CD14-positive monocyte (primary cell): ENCODE data around the gene DENND4A. TPM values are rescaled to one million over a fixed set of nuclear protein-coding genes. Genes with fewer than 3 reads are reported as not detected.
"Not testable (repeated sequence)": the region's sequence is repeated elsewhere in the genome, so short reads cannot be mapped to it uniquely, and the experiment has no call there.

Source experiments
- DNase-seq, 3 donors: peaks; one replicate each; pipeline ENCODE4 v3.0.0-alpha.2; 2011 to 2022
- H2AFZ ChIP-seq: 2 replicates; pipeline ENCODE4 v1.6.0; 2012; ENCODE audit warnings: mild to moderate bottlenecking, low read depth, low read length, inconsistent platforms; ENCODE audit not compliant: insufficient read depth, poor library complexity, severe bottlenecking
- H3K27ac ChIP-seq, 2 donors: 1 replicate in 1 of 2; 2 replicates in 1 of 2; pipeline ENCODE4 v1.5.1; 2012 to 2013; ENCODE audit warnings: low read length in 2 of 2, control low read depth in 1 of 2, inconsistent platforms in 1 of 2, low read depth in 1 of 2, mild to moderate bottlenecking in 1 of 2
- H3K27me3 ChIP-seq, 2 donors: one replicate each; pipeline versions ENCODE4 v1.6.0 to v1.6.1; 2011 to 2013; ENCODE audit warnings: low read length in 2 of 2; ENCODE audit not compliant: control insufficient read depth in 2 of 2, insufficient read depth in 2 of 2
- H3K36me3 ChIP-seq, 2 donors: replicated peaks in 1 of 2; 1 replicate in 1 of 2; 2 replicates in 1 of 2; pipeline versions ENCODE4 v1.5.1 to v1.6.1; 2012 to 2013; ENCODE audit warnings: low read length in 2 of 2, control low read depth in 1 of 2, inconsistent platforms in 1 of 2, mild to moderate bottlenecking in 1 of 2; ENCODE audit not compliant: insufficient read depth in 2 of 2, control insufficient read depth in 1 of 2
- H3K4me1 ChIP-seq, 2 donors: 1 replicate in 1 of 2; 2 replicates in 1 of 2; pipeline versions ENCODE4 v1.5.1 to v1.6.1; 2012 to 2013; ENCODE audit warnings: low read length in 2 of 2, control low read depth in 1 of 2, inconsistent platforms in 1 of 2, mild to moderate bottlenecking in 1 of 2, moderate library complexity in 1 of 2; ENCODE audit not compliant: insufficient read depth in 2 of 2, control insufficient read depth in 1 of 2
- H3K4me2 ChIP-seq: replicated peaks from 2 replicates; pipeline ENCODE3; 2012; ENCODE audit warnings: low read length, moderate library complexity, mild to moderate bottlenecking; ENCODE audit not compliant: poor library complexity, severe bottlenecking; ENCODE audit errors: extremely low read depth
- H3K4me3 ChIP-seq, 3 experiments: fragments of 200-600 bp in 1 of 3; sonication (generic) in 1 of 3; replicated peaks in 1 of 3; 1 replicate in 2 of 3; 2 replicates in 1 of 3; pipeline ENCODE4 v1.5.1; 2011 to 2013; ENCODE audit warnings: low read length in 3 of 3, mild to moderate bottlenecking in 3 of 3, control low read depth in 2 of 3, low read depth in 2 of 3, inconsistent platforms in 1 of 3, moderate library complexity in 1 of 3
- H3K79me2 ChIP-seq: 2 replicates; pipeline ENCODE4 v1.6.0; 2012; ENCODE audit warnings: mild to moderate bottlenecking, control low read depth, inconsistent platforms, low read length, moderate library complexity; ENCODE audit not compliant: insufficient read depth
- H3K9ac ChIP-seq: 2 replicates; pipeline ENCODE4 v1.6.0; 2017; ENCODE audit warnings: low read length, mild to moderate bottlenecking; ENCODE audit not compliant: insufficient read depth, poor library complexity, severe bottlenecking
- H3K9me3 ChIP-seq, 2 donors: replicated peaks in 1 of 2; 1 replicate in 1 of 2; 2 replicates in 1 of 2; pipeline versions ENCODE4 v1.5.1 to v1.6.1; 2012 to 2013; ENCODE audit warnings: low read length in 2 of 2, control low read depth in 1 of 2; ENCODE audit not compliant: control insufficient read depth in 1 of 2, insufficient read depth in 1 of 2
- H4K20me1 ChIP-seq: 2 replicates; pipeline ENCODE4 v1.6.0; 2012; ENCODE audit warnings: mild to moderate bottlenecking, low read length, control low read depth, moderate library complexity; ENCODE audit not compliant: insufficient read depth
- H3K27ac Mint-ChIP-seq, 7 donors: one replicate each; pipeline ENCODE4 v1.8.0; 2020; ENCODE audit warnings: mild to moderate bottlenecking in 7 of 7, mixed read lengths in 7 of 7, moderate library complexity in 6 of 7, inconsistent platforms in 2 of 7
- H3K27me3 Mint-ChIP-seq, 3 donors: one replicate each; pipeline ENCODE4 v1.8.0; 2021 to 2022; ENCODE audit warnings: low read depth in 3 of 3, mild to moderate bottlenecking in 3 of 3, mixed read lengths in 3 of 3, moderate library complexity in 3 of 3, inconsistent platforms in 1 of 3
- H3K36me3 Mint-ChIP-seq, 2 donors: one replicate each; pipeline ENCODE4 v1.8.0; 2020; ENCODE audit warnings: mixed read lengths in 2 of 2, inconsistent platforms in 1 of 2, mild to moderate bottlenecking in 1 of 2
- H3K4me1 Mint-ChIP-seq: one replicate; pipeline ENCODE4 v1.8.0; 2020; ENCODE audit warnings: mild to moderate bottlenecking, mixed read lengths
- H3K4me3 Mint-ChIP-seq, 2 donors: one replicate each; pipeline ENCODE4 v1.8.0; 2020; ENCODE audit warnings: mild to moderate bottlenecking in 2 of 2, mixed read lengths in 2 of 2, moderate library complexity in 1 of 2
- H3K9me3 Mint-ChIP-seq, 7 donors: one replicate each; pipeline ENCODE4 v1.8.0; 2020 to 2022; ENCODE audit warnings: mixed read lengths in 7 of 7, mild to moderate bottlenecking in 6 of 7, moderate library complexity in 6 of 7, inconsistent platforms in 2 of 7
- WGBS: methylation state at CpG from one replicate; pipeline ENCODE4 v1.1.5; 2013; ENCODE audit warnings: missing lambda C conversion rate; ENCODE audit not compliant: insufficient coverage; 5-methylcytosine and 5-hydroxymethylcytosine counted together
- intact Hi-C, 2 donors: fragments of 100-400 bp; cut with micrococcal nuclease; formaldehyde crosslinking; loops; one replicate each; pipeline versions ENCODE4 v1.15.0 to v1.15.1; 2023
- polyA plus RNA-seq, 3 donors: library from polyadenylated mRNA; depleted of rRNA in 1 of 3; unstranded in 2 of 3; stranded (reverse) in 1 of 3; fragments of 300-500 nt in 2 of 3; fragments of >200 nt in 1 of 3; fragmentation: Illumina TruSeq in 2 of 3; gene quantifications; 1 replicate in 2 of 3; 2 replicates in 1 of 3; pipeline ENCODE4 v1.2.3, GENCODE V29; 2012 to 2021
- TF ChIP-seq, protein P1 (sequence below): fragments of 200-600 bp; IDR thresholded peaks from one replicate; pipeline ENCODE4 v1.8.0; 2022; ENCODE audit warnings: antibody characterized with exemption, mild to moderate bottlenecking

The DENND4A gene
- polyA plus RNA-seq, 3 donors, result 4.6 to 11.0 (median 6.9) TPM

DNA sequence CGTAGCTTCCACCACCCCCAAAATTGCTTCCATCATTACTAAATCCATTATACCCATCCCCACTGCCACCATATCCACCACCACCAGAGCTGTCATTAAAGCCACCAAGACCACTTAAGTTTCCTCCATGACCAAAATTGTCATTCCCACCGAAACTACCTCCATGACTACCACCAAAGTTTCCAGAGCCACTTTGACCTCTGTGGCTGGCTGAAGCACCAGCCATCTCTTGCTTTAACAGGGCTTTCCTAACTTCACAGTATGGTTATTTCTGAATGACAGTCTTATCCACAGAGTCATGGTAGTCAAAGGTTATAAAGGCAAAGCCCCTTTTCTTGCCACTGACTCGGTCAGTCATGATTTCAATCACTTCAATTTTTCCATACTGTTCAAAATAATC is 24.3 kb upstream of the DENND4A start:
- peaks cover 3 to 4% of the 10 kb centered on the region in 2 donors for H3K36me3 Mint-ChIP-seq
- no peak overlapping the region for H2AFZ ChIP-seq
- peak overlapping the region in 3 of 7 donors; percentile 1 to 25 (median 9) for H3K27ac Mint-ChIP-seq
- peaks cover 18 to 26% of the 10 kb centered on the region in 2 donors for H3K4me1 ChIP-seq
- intact Hi-C loops, result no loop called here
- peaks cover 3 to 10% of the 10 kb centered on the region in 2 donors for H3K9me3 ChIP-seq
- H4K20me1 ChIP-seq, result no peaks in the 10 kb centered on the region
- no peak overlapping the region for H3K9ac ChIP-seq
- no peak overlapping the region for H3K27ac ChIP-seq
- no peaks in the 10 kb centered on the region for H3K79me2 ChIP-seq
- 100% methylated on average over 3 of the region's 3 CpGs for WGBS
- H3K4me2 ChIP-seq, result no peak overlapping the region
- peaks cover 36% of the 10 kb centered on the region for H3K4me1 Mint-ChIP-seq
- H3K27me3 ChIP-seq, result no peaks in the 10 kb centered on the region
- H3K4me3 ChIP-seq, result no peak overlapping the region
- peaks cover 0 to 4% (median 0%) of the 10 kb centered on the region in 3 donors for H3K27me3 Mint-ChIP-seq
- H3K9me3 Mint-ChIP-seq, result peaks cover 4 to 9% (median 5%) of the 10 kb centered on the region in 7 donors
- TF ChIP-seq, protein P1, sequence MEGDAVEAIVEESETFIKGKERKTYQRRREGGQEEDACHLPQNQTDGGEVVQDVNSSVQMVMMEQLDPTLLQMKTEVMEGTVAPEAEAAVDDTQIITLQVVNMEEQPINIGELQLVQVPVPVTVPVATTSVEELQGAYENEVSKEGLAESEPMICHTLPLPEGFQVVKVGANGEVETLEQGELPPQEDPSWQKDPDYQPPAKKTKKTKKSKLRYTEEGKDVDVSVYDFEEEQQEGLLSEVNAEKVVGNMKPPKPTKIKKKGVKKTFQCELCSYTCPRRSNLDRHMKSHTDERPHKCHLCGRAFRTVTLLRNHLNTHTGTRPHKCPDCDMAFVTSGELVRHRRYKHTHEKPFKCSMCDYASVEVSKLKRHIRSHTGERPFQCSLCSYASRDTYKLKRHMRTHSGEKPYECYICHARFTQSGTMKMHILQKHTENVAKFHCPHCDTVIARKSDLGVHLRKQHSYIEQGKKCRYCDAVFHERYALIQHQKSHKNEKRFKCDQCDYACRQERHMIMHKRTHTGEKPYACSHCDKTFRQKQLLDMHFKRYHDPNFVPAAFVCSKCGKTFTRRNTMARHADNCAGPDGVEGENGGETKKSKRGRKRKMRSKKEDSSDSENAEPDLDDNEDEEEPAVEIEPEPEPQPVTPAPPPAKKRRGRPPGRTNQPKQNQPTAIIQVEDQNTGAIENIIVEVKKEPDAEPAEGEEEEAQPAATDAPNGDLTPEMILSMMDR, result no peak
- DNase-seq, result no peak
- no peaks in the 10 kb centered on the region for H3K36me3 ChIP-seq
- H3K4me3 Mint-ChIP-seq, result no peak overlapping the region

DNA sequence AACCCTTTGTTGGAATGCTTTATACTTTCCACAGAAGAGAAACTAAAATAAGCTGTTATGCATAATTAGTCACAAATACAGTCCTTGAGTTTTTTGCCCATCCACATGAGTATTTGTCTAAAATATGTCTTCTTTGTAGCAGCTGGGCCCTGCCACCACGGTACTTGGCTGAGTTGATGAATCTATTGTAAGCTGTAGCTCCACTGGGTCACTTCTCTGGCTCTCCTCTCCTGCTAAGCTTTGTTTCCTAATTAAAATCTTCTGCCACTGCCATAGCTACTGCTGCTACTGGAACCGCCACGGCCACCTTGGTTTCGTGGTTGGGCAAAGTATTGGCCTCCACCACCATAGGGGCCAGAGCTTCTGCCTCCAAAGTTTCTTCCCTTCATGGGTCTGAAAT is 23.9 kb upstream of the DENND4A start:
- H3K27ac ChIP-seq, H3K4me3 Mint-ChIP-seq, H3K79me2 ChIP-seq, H4K20me1 ChIP-seq, H3K4me3 ChIP-seq, H3K9ac ChIP-seq, H3K27me3 Mint-ChIP-seq, H3K36me3 Mint-ChIP-seq, DNase-seq, H3K4me2 ChIP-seq, intact Hi-C loops, H3K36me3 ChIP-seq, H2AFZ ChIP-seq, H3K27me3 ChIP-seq: not testable (repeated sequence)
- Mint-ChIP-seq H3K4me1 (peaks cover 33% of the 10 kb centered on the region), H3K9me3 (peaks cover 4 to 12% (median 6%) of the 10 kb centered on the region in 7 donors), H3K27ac (peak overlapping the region in 4 of 7 donors; percentile 9 to 61 (median 44))
- WGBS, result 88% methylated on average over 3 of the region's 4 CpGs
- Histone ChIP-seq H3K9me3 (peaks cover 3 to 10% of the 10 kb centered on the region in 2 donors), H3K4me1 (peaks cover 18 to 26% of the 10 kb centered on the region in 2 donors)

DNA sequence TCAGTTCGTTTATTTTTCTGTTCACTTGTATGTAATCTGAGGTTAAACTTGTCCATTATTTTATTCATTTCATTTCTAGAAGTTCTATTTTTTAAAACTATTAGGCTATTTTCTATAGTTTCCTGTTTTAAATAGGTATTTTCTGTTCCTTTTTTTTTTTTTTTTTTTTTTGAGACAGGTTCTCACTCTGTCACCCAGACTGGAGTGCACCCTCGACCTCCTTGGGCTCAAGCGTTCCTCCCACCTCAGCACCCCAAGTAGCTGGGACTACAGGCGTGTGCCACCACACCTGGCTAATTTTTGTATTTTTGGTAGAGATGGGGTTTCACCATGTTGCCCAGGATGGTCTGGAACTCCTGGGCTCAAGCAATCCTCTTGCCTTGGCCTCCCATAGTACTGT is 22.2 kb upstream of the DENND4A start:
- H3K79me2 ChIP-seq, H3K27ac ChIP-seq, H3K9ac ChIP-seq, H3K27me3 Mint-ChIP-seq, H3K4me3 ChIP-seq, H3K4me2 ChIP-seq, H3K27me3 ChIP-seq, H4K20me1 ChIP-seq, DNase-seq, H3K4me3 Mint-ChIP-seq, H3K36me3 Mint-ChIP-seq, H2AFZ ChIP-seq, H3K36me3 ChIP-seq, intact Hi-C loops: not testable (repeated sequence)
- Histone ChIP-seq H3K4me1 (peaks cover 11 to 14% of the 10 kb centered on the region in 2 donors), H3K9me3 (peaks cover 3 to 10% of the 10 kb centered on the region in 2 donors)
- no CpG with 5 or more reads among the region's 4 CpGs for WGBS
- Mint-ChIP-seq H3K27ac (peak overlapping the region in 1 of 7 donors; percentile 45), H3K9me3 (peaks cover 4 to 12% (median 6%) of the 10 kb centered on the region in 7 donors), H3K4me1 (peaks cover 20% of the 10 kb centered on the region)
